Measurements from ENCODE around the gene CXorf38. TPM values are rescaled to one million over a fixed set of nuclear protein-coding genes. Genes with fewer than 3 reads are reported as not detected.

Gene CXorf38
- total and polyA plus RNA-seq, 2 donors (not counting 1 experiment from before 2014, with no cell fraction given), result 26.4 to 28.1 TPM

DNA sequence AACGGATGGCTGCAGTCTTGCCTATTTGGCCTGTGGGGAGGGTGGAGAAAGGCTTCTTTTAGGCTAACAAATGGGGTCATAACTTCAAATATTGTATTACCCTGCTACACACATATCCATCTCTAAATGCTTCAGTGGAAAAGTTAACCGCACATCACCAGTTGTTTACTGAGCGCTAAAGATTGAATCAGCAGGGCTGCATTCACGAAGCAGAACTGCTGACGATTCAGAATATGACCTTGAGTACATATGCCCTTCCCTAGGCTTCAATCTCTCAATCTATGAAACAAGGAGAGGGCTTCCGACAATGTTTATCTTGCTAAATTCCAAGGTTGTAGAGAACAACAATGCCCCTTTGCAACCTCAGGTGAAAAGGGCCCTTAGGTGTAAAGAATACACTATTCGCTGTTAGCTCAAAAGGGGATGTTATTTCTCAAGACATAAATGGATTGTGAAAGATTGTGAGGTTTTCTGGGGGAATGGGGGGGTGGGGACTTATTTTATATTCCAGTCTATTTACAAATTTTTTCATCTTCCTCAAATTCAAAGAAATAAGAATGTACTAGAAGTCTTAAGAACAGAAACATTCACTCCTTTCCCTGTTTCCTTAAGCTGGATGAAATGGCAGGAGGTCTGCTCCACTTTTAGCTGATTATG is 69.2 kb downstream of the CXorf38 start:
- H3K27ac ChIP-seq (ENCODE audit: low read length in 2 of 2), result no peak overlapping the region
- POLR2A ChIA-PET, result no interaction called here
- DNase-seq (no peak), ATAC-seq (ENCODE audit: low read depth) (no peak)
- Mint-ChIP-seq H3K27ac (no peak overlapping the region), H3K27me3 (no peaks in the 10 kb centered on the region), H3K4me1 (peaks cover 18% of the 10 kb centered on the region), H3K9me3 (ENCODE audit: insufficient read depth) (no peaks in the 10 kb centered on the region), H3K4me3 (no peak overlapping the region)
- CTCF ChIA-PET, result no interaction called here
- no peak overlapping the region for H3K4me2 ChIP-seq (replicated peaks; ENCODE audit: low read depth, low read length, poor library complexity, severe bottlenecking)
- H3K79me2 ChIP-seq (ENCODE audit: control insufficient read depth, insufficient read depth, low read length), result peaks cover 22% of the 10 kb centered on the region
- no peaks in the 10 kb centered on the region for H4K20me1 ChIP-seq (ENCODE audit: control insufficient read depth, insufficient read depth, low read length, poor library complexity, severe bottlenecking)
- peaks cover 8 to 14% of the 10 kb centered on the region in 2 donors for H3K4me1 ChIP-seq (ENCODE audit: control insufficient read depth in 2 of 2, insufficient read depth in 2 of 2, low read length in 2 of 2)
- H3K4me3 ChIP-seq (ENCODE audit: control extremely low read depth in 1 of 5, extremely low read depth in 1 of 5, insufficient read depth in 1 of 5, low read depth in 2 of 5, low read length in 4 of 5), result no peak overlapping the region
- H3K27me3 ChIP-seq (replicated peaks in 1 of 4; ENCODE audit: control extremely low read depth in 1 of 4, control insufficient read depth in 3 of 4, insufficient read depth in 4 of 4, low read length in 3 of 4), result no peaks in the 10 kb centered on the region
- no peaks in the 10 kb centered on the region for H3K36me3 ChIP-seq (replicated peaks in 1 of 2; ENCODE audit: control extremely low read depth in 1 of 2, control insufficient read depth in 1 of 2, extremely low read depth in 1 of 2, insufficient read depth in 2 of 2, low read length in 1 of 2)
- intact Hi-C loops (cut with micrococcal nuclease), result no loop called here
- 100% methylated on average over 1 of the region's 7 CpGs for WGBS (ENCODE audit: insufficient coverage)
- no peak overlapping the region for H3K9ac ChIP-seq (ENCODE audit: low read length)
- H3K9me3 ChIP-seq (ENCODE audit: control extremely low read depth in 1 of 3, control insufficient read depth in 2 of 3, insufficient read depth in 1 of 3, low read length in 2 of 3), result no peaks in the 10 kb centered on the region
- H2AFZ ChIP-seq (ENCODE audit: insufficient read depth, low read depth, low read length, poor library complexity, severe bottlenecking), result no peak overlapping the region
- TF ChIP-seq, protein P1, sequence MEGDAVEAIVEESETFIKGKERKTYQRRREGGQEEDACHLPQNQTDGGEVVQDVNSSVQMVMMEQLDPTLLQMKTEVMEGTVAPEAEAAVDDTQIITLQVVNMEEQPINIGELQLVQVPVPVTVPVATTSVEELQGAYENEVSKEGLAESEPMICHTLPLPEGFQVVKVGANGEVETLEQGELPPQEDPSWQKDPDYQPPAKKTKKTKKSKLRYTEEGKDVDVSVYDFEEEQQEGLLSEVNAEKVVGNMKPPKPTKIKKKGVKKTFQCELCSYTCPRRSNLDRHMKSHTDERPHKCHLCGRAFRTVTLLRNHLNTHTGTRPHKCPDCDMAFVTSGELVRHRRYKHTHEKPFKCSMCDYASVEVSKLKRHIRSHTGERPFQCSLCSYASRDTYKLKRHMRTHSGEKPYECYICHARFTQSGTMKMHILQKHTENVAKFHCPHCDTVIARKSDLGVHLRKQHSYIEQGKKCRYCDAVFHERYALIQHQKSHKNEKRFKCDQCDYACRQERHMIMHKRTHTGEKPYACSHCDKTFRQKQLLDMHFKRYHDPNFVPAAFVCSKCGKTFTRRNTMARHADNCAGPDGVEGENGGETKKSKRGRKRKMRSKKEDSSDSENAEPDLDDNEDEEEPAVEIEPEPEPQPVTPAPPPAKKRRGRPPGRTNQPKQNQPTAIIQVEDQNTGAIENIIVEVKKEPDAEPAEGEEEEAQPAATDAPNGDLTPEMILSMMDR (IDR thresholded peaks at IDR 0.05), result no peak
- TF ChIP-seq EZH2 (IDR thresholded peaks at IDR 0.05; ENCODE audit: borderline replicate concordance, insufficient read depth, low read depth, low read length, poor library complexity, severe bottlenecking), result no peak

Other genes with a start within 250 kb of the CXorf38 start
- 53.3 and 57.8 TPM in 2 replicates for gene ATP6AP2, start 66.6 kb downstream of the CXorf38 start, total RNA-seq
- gene ATP6AP2, start 66.6 kb downstream of the CXorf38 start, polyA plus RNA-seq, result 29.0 and 31.5 TPM in 2 replicates
- gene MPC1L, start 24.1 kb downstream of the CXorf38 start, total RNA-seq, result not detected in 2 replicates
- not detected in 2 replicates for gene MPC1L, start 24.1 kb downstream of the CXorf38 start, polyA plus RNA-seq
- gene MED14, start 88.0 kb upstream of the CXorf38 start, total RNA-seq, result 63.5 and 67.1 TPM in 2 replicates
- 26.4 and 33.1 TPM in 2 replicates for gene MED14, start 88.0 kb upstream of the CXorf38 start, polyA plus RNA-seq

Measured in B cell (primary cell).